Globus pallidus (tissue), 1 donor: Measurements from ENCODE around the gene PPP2R1A.

ENCODE experiments used
- DNase-seq: peaks from one replicate; pipeline ENCODE4 v3.0.0-alpha.2; 2015; ENCODE audit warnings: low spot score

PPP2R1A gene

DNA sequence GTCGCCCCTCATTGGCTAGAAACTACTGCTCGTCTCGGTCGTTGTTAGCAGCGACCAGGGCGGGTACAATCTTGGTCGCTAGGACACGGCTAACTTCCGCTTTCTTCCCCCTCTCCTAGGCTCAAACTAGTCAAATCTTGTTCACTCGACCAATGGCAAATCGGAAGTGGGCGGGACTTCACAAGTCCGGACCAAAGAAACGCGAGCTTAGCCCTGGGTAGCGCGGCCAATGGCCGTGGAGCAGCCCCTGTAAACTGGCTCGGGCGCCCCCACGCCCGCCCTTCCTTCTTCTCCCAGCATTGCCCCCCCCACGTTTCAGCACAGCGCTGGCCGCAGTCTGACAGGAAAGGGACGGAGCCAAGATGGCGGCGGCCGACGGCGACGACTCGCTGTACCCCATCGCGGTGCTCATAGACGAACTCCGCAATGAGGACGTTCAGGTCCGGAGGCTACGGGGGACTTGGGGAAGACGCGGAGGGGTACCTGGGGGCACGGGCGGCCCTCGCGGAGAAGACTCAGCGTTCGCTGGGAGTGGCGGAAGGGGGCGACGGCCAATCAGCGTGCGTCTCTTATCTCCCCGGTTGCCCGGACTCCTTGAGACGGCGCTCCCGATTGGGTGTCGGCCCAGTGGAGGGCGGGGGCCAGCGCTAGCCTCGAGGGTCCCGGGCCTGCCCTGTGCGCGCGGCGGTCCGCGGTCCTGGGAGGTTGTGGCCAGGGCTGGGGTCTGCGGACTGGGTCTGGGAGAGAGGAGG, at the start of gene PPP2R1A:
Gene PPP2R1A (plus strand): TSS at position 318 of the 752 bp plus-strand sequence. CDS start 45 bp downstream, at position 363.
- DNase-seq: peak; percentile 100

DNA sequence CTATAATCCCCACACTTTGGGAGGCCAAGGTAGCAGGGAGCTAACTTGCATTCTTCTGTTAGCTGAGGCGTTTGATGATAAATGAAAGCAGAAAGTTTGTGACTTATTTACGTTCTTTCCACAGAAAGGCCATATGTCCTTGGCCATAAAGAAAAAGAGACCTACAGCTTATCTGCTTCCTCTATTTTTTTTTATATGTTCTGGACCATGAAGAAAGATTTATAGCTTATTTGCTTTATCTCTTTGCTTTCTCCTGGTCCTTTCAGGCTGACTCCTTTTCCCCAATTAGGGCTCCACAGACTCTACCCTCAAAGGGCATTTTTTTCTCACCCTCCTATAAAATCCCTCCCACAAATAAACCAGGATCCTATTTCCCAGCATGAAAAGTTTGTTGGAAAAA, 48.6 kb upstream of the PPP2R1A start:
- DNase-seq: no peak

DNA sequence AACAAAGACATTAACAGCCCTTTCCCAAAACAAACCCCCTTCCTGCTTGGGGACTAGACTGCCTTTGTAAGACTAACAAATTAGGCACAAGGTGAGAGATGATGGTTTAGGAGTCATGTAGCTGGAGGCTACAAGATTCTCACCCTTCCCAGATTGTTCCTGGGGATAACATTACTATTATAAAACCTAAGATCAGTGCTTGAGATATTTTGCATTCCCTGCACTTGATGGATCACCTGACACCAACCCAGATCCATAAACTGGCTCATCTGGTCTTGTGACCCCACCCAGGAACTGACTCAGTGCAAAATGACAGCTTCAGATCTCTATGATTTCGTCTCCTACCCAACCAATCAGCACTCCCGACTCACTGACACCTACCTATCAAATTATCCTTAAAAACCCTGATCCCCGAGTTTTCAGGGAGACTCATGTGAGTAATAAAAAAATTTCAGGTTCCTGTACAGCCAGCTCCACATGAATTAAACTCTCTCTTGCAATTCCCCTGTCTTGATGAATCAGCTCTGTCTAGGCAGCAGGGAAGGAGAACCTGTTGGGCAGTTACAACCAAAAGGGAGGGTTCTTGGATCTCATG, 47.8 kb upstream of the PPP2R1A start:
- DNase-seq: no peak

DNA sequence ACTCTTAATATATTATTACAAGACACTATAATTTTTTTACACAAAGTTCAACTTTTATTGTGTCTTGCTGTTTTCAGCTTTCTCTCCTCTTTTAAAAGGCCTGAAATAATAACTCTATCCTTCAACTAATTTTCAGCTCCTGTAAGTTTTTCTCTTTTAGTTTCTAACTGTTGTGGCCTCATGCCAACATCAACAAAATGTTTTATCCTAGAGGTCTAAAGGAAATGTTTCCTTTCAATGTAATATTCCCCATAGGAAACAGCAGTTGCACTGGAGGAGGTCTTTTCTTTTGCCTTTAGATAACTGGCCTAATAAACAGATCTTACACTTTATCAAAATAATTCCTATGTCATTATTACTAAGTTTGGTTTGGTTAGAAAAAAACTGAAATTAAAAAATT, 41.6 kb upstream of the PPP2R1A start:
- no peak for DNase-seq

DNA sequence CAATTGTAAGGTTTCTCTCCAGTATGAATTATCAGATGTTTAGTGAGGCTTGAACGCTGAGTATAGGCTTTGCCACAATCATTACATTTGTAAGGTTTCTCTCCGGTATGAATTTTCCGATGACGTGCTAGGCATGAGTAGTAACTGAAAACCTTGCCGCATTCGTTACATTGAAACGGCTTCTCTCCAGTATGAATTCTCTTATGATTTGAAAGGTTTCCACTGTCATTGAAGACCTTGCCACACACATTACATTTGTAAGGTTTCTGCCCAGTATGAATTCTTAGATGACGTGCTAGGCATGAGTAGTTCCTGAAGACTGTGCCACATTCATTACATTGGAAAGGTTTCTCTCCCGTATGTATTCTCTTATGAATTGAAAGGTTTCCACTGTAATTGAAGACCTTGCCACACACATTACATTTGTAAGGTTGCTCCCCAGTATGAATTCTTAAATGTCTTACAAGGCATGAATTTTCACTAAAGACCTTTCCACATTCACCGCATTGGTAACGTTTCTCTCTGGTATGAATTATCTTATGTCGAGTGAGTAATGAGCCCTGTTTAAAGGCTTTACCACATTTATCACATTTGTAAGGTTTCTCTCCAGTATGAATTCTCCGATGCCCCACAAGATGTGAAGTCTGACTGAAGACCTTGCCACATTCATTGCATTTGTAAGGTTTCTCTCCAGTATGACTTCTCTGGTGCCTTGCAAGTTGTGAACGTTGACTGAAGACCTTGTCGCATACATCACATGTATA, 34.1 kb upstream of the PPP2R1A start:
- no peak for DNase-seq

DNA sequence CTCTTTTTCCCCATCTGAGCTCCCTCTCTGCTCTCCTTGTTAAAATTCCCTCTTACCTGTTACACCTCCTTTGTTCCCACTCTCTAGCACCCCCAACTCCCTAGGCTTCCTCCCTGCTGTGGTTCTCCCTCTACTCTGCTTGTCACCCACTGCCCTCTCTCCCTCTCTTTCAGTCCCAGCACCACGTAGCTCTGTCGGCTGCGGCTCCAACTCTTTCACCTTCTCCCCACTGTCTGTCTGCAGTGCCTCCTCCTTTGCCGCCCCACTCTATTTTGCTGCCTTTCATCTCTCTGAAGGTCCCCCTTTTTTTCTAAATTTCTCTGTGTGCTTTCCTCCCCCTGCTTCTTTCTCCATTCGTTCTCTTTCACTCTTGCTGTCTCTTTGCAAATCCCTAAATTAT, 19.5 kb upstream of the PPP2R1A start:
- DNase-seq: no peak

DNA sequence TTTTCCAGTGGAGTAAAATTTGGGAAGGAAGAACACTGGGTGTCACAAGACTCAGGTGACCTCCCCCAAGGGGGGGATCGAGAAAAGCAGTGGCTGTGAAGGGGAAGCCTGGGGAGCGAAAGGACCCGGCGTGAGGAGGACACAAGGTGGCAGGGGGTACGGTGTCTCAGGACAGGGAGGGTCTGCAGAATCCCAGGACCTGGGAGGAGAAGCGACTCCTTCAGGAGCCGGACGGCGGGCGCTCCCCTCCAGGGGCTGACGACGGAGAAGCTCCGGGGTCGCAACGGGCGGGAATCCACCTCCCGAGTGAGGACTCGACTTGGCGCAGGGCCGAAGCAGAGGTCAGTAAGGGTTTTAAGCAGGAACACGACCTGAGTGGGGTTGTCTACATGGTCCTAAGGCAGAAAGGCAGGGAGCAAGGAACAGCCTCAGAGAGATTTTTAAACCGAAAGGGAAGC, 19.0 kb upstream of the PPP2R1A start:
- no peak for DNase-seq

DNA sequence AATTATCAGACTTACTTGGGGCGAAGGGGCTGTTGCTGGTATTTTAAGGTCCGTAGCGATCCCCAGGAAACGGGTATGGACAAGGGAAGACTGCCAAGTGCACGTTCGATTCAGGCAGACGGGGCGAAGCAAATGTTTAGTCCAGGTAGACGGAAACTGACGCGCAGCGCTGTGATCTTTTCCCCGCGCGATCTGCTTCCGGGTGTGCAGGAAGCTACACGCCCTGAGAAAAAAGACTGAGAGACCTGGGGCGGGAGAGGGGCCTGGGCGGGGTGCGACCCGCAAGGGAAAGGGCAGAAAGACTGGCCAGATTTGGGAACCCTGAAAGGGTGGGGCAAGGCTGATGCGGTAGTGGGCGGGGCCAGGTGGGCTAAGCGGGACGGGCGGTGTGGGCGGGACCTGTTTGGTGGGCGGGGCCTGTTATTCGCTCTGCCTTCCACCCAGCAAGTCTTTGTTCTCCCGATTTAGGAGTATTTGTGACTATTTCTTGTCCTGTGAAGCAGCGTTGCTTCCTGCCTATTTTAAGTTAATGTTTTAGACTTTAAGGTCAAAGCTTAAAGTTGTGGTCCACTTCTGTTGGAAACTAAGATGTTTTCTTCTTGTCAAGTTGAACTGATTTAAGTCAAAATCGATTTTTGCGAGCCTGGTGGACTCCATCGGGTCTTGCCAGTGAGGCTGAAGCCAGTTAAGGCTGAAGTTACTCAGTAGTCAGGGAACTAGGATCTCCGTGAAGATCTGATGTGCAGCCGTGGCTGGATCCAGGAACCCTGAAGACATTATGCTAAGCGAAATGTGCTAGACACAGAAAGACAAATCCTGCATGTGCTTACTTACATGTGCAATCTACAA, 18.3 kb upstream of the PPP2R1A start, which contains the start of gene ZNF836:
Gene ZNF836 (minus strand): TSS at position 301 of the 849 bp plus-strand sequence. CDS start 3,549 bp downstream, outside the sequence.
- DNase-seq: peak; percentile 81

DNA sequence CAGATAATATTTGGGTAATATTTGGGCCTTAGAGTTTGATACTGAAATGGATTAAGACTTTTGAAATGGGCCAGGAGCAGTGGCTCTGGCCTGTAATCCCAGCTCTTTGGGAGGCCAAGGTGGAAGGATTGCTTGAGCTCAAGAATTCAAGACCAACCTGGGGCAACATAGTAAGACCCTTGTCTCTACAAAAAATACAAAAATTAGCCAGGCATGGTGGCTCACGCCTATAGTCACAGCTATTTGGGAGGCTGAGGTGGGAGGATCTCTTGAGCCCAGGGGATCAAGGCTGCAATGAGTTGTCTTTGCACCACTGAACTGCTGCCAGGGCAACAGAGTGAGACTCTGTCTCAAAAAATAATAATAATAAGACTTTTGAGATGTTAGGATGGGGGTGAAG, 17.5 kb upstream of the PPP2R1A start:
- no peak for DNase-seq

DNA sequence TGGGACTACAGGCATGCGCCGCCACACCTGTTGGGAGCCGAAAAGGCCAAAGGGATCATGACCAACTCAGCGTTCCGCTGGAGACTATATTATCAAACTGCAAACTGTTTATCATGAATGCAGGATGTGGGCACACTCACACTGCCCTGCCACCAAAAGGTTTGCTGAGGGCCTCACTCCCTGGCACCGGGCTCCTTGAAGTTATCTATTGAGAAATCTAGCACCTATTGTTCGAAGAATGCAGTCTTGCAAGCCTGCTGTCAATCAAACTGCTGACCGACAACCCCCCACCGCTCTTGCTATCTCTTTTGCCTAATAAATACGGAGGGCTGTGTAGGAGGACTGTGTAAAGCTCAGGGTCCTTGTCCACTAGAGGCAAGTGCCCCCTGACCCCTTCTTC, 13.3 kb upstream of the PPP2R1A start:
- DNase-seq: no peak

DNA sequence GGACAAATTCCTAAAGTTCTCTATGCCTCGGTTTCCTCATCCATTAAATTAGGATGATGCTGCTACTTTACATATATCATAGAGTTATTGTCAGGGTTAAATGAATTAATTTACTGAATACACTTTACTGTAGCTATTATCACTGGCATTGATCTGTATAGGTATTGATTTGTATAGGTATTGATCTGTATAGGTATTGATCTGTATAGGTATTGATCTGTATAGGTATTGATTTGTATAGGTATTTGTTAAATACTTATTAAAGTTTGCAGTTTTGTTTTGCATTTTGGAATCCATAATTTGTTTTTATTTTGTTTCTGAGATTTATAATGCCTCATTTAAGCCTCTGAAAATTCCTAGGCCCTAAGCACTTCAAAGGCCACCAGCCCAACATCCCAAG, 2.4 kb upstream of the PPP2R1A start:
- DNase-seq: no peak

DNA sequence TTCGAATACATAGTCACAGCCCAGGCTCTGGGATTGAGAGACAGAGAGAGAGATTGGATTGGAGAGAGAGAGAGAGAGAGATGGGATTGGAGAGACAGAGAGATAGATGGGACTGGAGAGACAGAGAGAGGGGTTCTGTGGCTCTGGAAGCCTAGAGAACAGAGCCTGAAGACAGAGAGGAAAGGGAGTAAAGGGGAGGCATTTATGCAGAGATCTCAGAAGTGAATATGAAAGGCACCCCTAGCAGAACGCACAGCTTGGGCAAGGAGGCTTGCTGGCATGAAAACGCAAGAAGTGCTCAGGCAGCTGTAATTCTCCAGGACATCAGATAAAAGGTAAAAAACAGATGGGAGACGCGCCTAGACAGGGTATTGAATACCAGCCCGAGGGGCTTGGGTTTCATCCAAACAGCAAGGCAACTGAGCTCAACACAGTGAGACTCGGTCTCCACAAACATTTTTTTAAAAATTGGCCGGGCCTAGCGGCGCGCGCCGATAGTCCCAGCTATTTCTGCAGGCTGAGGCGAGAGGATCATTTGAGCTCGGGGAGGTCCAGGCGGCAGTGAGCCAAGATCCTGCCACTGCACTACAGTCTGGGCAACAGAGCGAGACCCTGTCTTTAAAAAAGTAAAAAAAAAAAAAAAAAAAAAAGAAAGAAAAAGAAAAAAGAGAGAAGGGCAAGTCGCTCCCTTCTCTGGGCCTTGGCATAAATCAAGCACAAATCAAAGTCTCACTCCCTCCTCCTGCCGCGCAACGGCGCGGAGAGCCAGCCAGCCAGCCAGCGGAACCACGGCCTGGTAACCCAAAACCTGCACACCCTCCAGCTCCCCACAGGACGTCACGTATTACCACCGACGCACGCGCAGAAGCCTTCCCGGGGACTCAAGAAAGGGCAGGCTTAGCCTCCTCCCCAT, 774 bp upstream of the PPP2R1A start:
- DNase-seq: no peak

DNA sequence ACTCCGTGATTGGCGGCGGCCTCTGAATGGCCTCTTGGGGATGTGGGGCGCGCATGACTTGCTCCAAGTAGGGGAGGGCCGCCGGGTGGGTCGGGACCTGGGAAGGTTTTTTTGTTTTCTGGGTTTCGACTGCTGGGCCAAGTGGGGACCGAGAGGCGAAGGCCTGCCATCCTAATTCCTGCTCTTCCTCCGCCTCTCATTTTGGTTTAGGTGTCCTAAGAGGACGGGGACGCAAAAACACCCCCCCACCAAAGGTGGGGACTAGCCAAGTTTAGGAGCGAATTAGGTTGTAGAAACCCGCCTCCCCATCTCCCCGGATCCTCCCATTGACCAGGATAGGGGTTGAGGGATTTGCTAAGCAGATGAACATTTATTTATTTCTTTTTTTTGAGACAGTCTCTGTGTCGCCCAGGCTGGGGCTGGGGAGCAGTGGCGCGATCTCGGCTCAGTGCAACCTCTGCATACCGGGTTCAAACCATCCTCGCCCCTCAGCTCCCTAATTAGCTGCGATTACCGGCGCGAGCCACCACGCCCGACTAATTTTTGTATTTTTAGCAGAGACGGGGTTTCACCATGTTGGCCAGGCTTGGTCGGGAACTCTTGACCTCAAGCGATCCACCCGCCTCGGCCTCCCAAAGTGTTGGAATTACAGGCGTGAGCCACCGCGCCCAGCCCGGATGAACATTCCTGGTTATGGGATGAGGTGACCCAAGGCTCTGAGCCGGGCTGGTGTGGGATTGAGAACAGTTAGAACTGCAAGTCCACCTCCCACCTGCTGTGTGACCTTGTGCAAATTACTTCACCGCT, 838 bp downstream of the PPP2R1A start:
- DNase-seq: no peak

DNA sequence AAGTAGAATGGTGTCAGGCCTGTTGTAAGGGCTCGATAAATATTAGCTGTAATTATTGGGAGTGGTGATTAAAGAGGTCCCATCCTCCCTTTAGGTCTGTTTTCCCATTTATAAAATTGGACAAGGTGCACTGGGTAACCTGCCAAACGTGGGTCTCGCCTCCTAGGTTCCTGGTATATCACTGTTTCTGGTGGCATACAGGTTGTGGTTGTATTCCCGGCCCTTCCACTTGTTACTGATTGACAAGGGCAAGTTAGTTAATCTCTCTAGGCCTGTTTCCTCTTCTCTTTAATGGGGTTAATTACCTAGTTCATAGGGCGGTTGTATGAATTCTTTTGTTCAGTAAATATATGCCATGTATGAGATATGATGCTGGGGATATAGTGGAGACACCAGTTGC, 1.5 kb downstream of the PPP2R1A start:
- DNase-seq: no peak

DNA sequence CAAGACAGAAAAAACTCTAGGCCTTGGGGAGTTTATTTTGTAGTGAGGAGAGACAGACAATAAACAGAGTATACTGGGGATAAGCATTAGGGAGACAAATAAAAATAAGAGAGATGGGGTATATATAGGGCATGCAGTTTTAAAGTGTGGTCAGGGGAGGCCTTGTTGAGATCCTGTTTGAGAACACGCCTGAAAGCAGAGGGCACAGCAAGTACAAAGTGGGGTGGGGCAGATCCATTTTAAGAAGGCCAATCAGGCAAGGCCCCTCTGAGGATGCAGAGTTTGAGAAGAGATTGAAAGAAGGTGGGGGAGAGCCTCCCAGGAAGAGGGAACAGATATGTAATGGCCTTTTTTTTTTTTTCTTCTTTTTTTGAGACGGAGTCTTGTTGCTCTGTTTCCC, 2.1 kb downstream of the PPP2R1A start:
- DNase-seq: no peak

DNA sequence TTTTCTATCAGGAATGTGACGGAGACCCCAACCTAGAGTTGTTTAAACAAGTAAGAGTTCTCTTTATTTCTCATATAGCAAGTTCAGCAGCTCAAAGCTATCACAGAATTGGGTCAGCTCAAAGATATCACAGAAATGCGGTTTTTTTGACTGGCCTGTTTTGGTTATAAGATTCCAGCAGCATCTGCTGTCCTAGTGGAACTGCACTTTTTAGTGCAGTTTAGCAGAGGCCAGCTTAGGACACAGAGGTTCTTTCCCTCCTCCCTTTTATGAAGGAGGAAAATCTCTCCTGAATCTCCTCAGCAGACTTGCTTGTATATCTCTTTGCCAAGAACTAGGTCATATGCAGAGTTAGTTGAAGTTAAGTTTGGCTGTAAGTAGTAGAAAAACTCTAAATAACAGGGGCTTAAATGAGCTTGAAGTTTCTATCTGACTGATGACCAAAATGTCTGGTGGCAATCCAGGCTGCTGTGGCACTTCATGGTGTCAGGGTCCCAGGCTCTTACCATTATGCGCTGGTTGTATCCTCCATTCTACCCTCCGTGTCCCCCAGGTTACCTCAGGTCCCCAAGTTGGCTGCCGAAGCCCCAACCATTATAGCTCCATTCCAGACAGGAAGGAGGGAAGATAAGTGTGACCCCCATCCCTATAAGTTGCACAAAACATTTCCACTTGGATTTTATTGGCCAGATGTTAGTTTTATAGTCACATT, 6.6 kb downstream of the PPP2R1A start:
- DNase-seq: no peak

DNA sequence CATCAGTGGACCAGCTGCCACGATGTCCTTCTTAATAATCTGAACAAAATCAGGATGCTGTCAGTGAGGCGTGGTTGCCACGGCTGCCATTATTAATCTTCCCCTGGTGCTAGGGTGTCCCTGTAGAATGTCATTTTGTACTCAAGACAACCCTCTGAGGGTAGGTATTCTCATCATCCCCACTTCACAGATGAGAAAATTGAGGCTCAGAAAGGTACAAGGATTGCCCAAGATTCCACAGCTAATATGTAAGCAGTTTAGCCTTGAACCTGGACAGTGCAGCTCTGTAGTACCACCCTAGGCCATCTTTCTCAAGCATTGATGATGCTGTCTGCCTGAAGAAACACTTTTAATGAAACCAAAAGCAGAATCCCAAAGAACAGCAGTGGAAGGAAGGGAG, 8.1 kb downstream of the PPP2R1A start:
- no peak for DNase-seq

DNA sequence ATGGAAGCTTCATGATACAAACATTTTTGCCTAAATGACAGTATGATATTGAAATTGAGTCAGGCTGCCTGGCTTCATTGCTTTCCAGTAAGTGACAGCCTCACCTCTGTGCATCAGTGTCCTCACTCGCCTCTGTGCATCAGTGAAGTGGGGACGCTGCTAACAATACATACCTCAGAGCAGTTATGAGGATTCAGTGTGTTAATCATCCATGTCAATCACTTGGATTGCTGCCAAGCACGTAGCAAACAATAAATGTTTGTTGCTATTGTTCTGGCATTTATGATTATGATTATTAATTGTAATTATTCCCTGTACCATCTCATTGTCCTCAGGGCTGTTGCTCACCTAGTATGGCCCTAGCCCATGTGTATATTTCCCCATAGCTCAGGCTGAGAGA, 8.8 kb downstream of the PPP2R1A start:
- DNase-seq: no peak

DNA sequence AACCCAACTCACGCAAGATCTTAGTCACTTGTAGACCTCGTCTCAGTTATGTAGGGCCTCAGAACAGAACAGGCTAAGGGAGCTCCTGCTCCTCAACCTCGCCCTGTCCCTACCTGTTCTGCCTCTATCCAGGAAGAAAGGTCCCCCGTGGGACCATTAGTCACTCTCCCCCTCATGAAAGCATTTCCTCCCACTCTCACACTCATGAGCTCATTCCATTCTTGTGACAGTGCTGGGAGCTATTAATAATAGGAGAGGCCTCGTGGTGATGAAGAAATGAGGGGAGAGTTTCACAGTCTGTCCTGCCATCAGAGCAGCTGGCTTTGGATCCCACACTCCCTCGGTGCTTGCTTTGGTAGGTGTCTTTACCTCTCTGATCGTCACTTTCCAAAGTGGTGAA, 10.2 kb downstream of the PPP2R1A start:
- DNase-seq: no peak
